IPS-18c (cell line): ENCODE data around the gene AMOT.

Experiments used
- H3K4me3 ChIP-seq: 2 replicates; pipeline ENCODE4 v1.7.0; 2013; ENCODE audit warnings: low read depth, mild to moderate bottlenecking, low read length, moderate library complexity; ENCODE audit not compliant: insufficient read depth
- H3K9me3 ChIP-seq: one replicate; pipeline ENCODE4 v1.6.1; 2013; ENCODE audit warnings: mild to moderate bottlenecking, low read length, moderate library complexity; ENCODE audit not compliant: control insufficient read depth, insufficient read depth

Gene AMOT

DNA sequence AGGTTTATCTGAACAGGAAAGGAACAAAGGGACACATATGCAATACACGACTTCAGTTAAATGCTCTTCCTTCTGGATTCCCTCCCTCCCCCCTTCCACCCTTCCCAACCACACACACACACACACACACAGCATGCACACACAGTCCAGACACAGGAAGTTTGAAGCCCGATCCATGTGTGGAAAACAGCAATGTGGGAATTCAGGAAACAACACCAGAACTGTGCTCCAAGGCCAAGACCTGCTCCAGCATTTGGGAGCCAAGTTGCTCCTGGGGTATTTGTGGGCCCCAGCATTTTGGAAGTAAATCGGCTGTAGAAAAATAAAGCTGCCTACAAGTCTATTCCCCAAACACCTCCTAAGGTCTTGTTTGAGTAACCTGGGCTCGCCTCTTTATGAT, 5.6 kb upstream of the AMOT start:
- H3K4me3 ChIP-seq = no peak overlapping the region
- no peaks in the 10 kb centered on the region for H3K9me3 ChIP-seq

- Histone ChIP-seq H3K9me3 (no peaks in the 10 kb centered on the region), H3K4me3 (no peak overlapping the region)
Observed at GRCh38 chrX:112844250-112844649, 3.6 kb upstream of the AMOT start.

DNA sequence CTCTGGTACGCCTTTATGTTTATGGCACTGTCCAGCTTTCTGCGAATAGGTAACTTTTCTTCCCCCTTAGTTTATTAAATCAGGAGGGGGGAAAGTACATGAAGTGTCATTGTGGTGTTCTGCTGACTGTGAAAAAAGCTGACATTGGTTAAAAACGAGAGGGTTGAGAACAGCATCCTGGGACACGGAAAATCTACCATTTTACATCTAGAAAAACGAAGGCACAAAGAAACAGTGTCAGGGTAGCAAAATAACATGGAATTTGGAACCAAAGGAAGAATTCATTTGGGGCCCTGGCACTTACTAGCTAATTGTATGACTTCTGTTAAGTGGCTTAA, 1.2 kb upstream of the AMOT start:
- Histone ChIP-seq H3K9me3 (no peaks in the 10 kb centered on the region), H3K4me3 (peak overlapping the region; percentile 36; the same call in 1 of the 2 replicates)

GRCh38 chrX:112841114-112841819, 636 bp upstream of the AMOT start:
- Histone ChIP-seq H3K9me3 (no peaks in the 10 kb centered on the region), H3K4me3 (peak overlapping the region; percentile 90)

DNA sequence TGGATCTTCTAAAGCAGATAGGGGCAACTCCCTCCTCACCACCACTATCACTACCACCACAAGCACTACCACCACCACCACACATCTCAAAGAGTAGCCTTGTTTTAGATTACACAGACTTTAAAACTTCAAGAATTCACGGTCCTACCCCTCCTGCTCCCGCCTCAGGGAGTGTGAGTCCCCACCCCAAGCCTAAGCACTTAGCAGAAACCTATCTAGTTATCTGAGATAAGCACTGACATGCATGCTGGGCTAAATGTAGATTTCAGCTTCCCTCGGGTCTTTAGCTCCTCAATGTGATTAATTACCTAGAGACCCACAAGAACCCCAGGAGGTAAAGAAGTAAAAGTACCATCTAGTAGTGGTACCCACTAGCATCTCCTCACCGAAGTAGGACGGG, 775 bp downstream of the AMOT start:
- Histone ChIP-seq H3K9me3 (no peaks in the 10 kb centered on the region), H3K4me3 (peak overlapping the region; percentile 90)

DNA sequence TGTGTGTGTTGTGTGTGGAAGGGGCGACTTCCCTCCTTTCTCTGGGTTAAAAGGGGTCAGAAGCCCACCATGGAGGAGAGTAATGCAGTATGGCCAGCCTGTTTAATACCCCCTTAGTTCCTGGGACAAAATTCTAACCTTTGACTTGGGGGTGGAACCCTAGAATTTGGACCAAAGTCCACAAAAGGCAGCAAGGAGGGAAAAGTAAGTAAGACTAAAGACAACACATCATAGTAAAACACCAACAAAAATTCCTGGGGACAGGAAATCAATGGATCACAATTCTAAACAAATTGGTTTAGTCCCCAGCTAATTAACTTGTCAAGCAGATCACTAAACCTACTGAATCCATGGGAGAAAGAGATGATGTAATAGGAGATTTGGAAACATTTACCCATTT, 3.1 kb downstream of the AMOT start:
- Histone ChIP-seq H3K9me3 (no peaks in the 10 kb centered on the region), H3K4me3 (no peak overlapping the region)

GRCh38 chrX:112835019-112835418, 5.6 kb downstream of the AMOT start:
- H3K4me3 ChIP-seq = no peak overlapping the region
- H3K9me3 ChIP-seq = no peaks in the 10 kb centered on the region

- no peaks in the 10 kb centered on the region for H3K9me3 ChIP-seq
Observed at GRCh38 chrX:112834031-112834845, 6.4 kb downstream of the AMOT start.

DNA sequence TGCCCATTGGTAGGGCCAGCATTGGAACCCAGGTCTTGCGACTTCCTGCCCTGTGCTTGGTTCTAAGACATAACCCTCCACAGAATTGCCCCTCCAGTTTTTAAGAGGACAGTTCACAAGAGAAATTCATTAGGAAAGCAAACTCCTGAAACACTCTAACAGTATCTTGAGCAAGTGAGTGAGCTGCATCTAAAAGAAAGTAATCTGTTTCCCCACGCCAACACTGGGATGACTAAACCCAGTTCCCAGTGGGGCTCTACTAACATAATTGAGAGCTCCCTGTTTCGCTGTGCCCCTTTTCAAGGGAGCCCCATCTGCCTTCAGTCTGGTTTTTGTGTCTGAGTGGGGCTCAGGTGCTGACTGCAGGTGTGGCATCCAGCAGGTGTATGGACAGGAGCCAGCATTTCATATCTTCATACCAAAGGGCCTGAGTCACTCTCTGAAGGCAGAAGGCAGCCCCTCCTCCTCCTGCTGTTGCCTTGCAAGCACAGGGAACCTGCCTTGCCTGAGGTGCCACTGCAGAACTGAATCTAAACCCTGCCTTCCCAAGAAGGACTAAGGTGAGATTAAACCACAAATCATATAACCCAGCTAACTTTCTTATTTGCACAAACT, 8.0 kb downstream of the AMOT start:
- no peak overlapping the region for H3K4me3 ChIP-seq

More at GRCh38 chrX:112834031-112834845, 6.4 kb downstream of the AMOT start:
- H3K4me3 ChIP-seq = no peak overlapping the region

GRCh38 chrX:112830540-112830939, 10.1 kb downstream of the AMOT start:
- Histone ChIP-seq H3K9me3 (no peaks in the 10 kb centered on the region), H3K4me3 (no peak overlapping the region)

More for the DNA sequence above, 8.0 kb downstream of the AMOT start:
- no peaks in the 10 kb centered on the region for H3K9me3 ChIP-seq

- Histone ChIP-seq H3K4me3 (no peak overlapping the region), H3K9me3 (no peaks in the 10 kb centered on the region)
Observed at GRCh38 chrX:112827292-112827903, 13.2 kb downstream of the AMOT start.

- Histone ChIP-seq H3K4me3 (no peak overlapping the region), H3K9me3 (no peaks in the 10 kb centered on the region)
Observed at GRCh38 chrX:112826023-112826422, 14.6 kb downstream of the AMOT start.

GRCh38 chrX:112822892-112823291, 17.7 kb downstream of the AMOT start:
- H3K4me3 ChIP-seq = no peak overlapping the region
- no peaks in the 10 kb centered on the region for H3K9me3 ChIP-seq

DNA sequence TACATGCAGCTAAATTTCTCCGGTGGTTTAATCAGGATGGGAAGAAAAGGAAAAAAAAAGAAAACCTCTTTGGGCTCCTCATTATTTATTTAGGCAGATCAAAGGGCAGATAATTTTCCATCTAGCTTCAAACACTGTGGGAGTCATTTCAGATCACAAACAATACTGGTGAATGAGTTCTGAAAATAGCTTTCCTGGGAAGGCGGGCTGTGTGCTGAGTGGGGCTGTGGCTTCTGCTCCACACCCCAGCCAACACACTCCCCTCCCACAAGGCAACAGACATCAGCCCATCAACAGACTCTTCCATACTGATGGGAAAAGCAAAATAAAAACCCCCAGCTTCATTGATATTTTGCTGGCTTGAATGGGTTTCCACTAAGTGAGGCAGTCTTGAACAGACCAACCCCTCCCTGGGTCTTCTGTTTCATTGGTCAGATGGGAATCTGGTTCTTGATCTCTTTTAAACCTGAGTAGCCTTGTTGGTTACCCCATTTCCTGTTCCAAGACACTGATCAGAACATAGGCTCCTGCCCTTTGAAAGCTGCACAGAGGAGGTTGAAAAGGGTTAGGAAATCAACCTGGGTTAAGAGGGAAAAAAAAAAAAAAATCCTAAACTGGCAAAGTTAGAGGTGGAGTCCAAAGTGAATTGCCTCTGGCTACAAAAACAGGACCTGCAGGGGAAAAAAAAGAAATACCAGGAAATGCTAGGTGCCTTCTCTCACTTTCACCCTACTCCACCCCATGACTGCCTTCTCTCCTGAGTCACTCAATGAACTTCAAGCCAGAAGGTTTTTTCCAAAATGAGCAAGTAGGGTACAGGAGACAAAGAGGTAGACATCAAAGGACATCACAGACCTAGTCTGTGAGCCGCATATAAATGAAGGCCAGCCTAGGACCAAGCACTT, 20.0 kb downstream of the AMOT start:
- no peak overlapping the region for H3K4me3 ChIP-seq

DNA sequence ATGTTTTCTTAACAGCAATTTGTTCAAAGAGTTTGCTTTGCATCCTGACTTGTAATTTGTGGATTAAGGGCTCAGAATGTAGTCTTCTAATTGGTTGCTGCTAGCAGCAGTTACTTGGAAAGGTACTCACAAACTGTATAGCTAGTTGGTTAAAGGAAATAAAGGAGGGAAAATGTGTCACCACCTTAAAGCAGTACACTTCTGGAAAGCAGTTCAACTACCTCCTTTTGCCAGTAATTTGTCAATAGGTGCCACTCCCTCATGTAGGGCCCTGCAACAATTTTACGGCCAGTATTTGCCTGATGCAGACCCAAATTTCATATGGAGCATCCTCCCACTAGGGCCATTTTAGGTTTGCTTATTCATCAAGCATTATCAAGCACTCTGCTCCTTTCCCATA, 20.8 kb downstream of the AMOT start:
- Histone ChIP-seq H3K4me3 (no peak overlapping the region), H3K9me3 (no peaks in the 10 kb centered on the region)

More for the DNA sequence above, 20.0 kb downstream of the AMOT start:
- no peaks in the 10 kb centered on the region for H3K9me3 ChIP-seq

DNA sequence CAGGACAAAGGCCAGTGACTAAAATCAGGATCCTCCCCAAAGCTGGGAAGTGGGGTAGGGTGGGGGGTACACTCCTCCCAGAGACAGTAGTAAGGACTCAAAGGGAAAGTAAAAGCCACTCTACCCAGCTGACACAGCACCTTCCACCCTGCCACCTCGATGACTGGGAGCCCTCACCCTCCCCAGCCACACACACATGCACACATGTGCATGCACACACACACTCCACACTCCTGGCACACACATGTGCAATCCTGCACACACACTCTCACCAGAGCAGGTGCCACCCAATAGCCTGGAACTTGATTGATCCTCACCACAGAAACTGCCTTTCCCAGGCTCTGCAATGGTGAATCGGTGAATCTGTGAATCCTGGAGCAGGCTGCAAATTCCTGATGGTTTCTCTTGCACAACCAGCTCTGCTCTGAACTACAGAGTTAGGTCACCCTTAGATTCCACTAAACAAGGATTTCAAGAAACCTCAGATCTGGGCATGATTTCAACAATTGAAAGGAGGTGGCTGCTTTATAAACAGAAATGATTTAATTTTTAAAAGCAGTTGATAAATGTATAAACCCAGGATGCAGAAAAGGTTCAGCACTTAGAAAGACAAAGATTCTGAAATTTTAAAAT, 21.5 kb downstream of the AMOT start:
- no peak overlapping the region for H3K4me3 ChIP-seq

More for the DNA sequence above, 21.5 kb downstream of the AMOT start:
- H3K9me3 ChIP-seq = no peaks in the 10 kb centered on the region
